GM23338 (cell line): Measurements from ENCODE around the gene TRABD. TPM values are rescaled to one million over a fixed set of nuclear protein-coding genes. Genes with fewer than 3 reads are reported as not detected.

ENCODE experiments used
- ATAC-seq: fragments of 200-7000 bp; cut with Tn5 transposase; 3 replicates; pipeline ENCODE4 v1.9.1; 2020
- DNase-seq: peaks from one replicate; pipeline ENCODE4 v3.0.0-alpha.2; 2015; ENCODE audit warnings: low spot score
- H2AFZ ChIP-seq: fragments of 200-600 bp; sonication (generic); 2 replicates; pipeline ENCODE4 v1.8.0; 2016; ENCODE audit warnings: antibody characterized with exemption, mild to moderate bottlenecking, moderate library complexity
- H3F3A ChIP-seq: fragments of 200-600 bp; sonication (generic); replicated peaks from 2 replicates; pipeline ENCODE4 v1.8.0; 2017; ENCODE audit warnings: antibody characterized with exemption, mixed run types, low read depth
- H3K27ac ChIP-seq: fragments of 200-600 bp; sonication (generic); 2 replicates; pipeline ENCODE4 v1.6.1; 2016; ENCODE audit warnings: low read depth
- H3K27me3 ChIP-seq: fragments of 200-600 bp; sonication (generic); 2 replicates; pipeline ENCODE4 v1.8.0; 2016; ENCODE audit warnings: mild to moderate bottlenecking, mixed run types, moderate library complexity; ENCODE audit not compliant: insufficient read depth
- H3K36me3 ChIP-seq: fragments of 200-600 bp; sonication (generic); 2 replicates; pipeline ENCODE4 v1.8.0; 2016; ENCODE audit warnings: mild to moderate bottlenecking; ENCODE audit not compliant: insufficient read depth
- H3K4me1 ChIP-seq: fragments of 200-600 bp; sonication (generic); 2 replicates; pipeline ENCODE4 v1.8.0; 2016; ENCODE audit warnings: mild to moderate bottlenecking, moderate library complexity; ENCODE audit not compliant: insufficient read depth
- H3K4me2 ChIP-seq: fragments of 200-600 bp; sonication (generic); 2 replicates; pipeline ENCODE4 v1.7.1; 2017; ENCODE audit warnings: mixed run types
- H3K4me3 ChIP-seq: fragments of 200-600 bp; sonication (generic); 2 replicates; pipeline ENCODE4 v1.6.1; 2016; ENCODE audit warnings: mixed run types
- H3K79me2 ChIP-seq: fragments of 200-600 bp; sonication (generic); replicated peaks from 2 replicates; pipeline ENCODE4 v1.8.0; 2017; ENCODE audit warnings: mild to moderate bottlenecking; ENCODE audit not compliant: insufficient read depth
- H3K9me2 ChIP-seq: fragments of 200-600 bp; sonication (generic); 2 replicates; pipeline ENCODE4 v1.8.0; 2017; ENCODE audit not compliant: insufficient read depth
- H4K20me1 ChIP-seq: fragments of 200-600 bp; sonication (generic); replicated peaks from 2 replicates; pipeline ENCODE4 v1.8.0; 2017; ENCODE audit warnings: mild to moderate bottlenecking; ENCODE audit not compliant: insufficient read depth
- H3K27ac Mint-ChIP-seq: 2 replicates; pipeline ENCODE4 v1.8.0; 2020; ENCODE audit warnings: inconsistent platforms, mild to moderate bottlenecking, moderate library complexity, mixed read lengths
- H3K27me3 Mint-ChIP-seq: 3 replicates; pipeline ENCODE4 v1.8.0; 2022; ENCODE audit warnings: low read depth, mild to moderate bottlenecking, moderate library complexity, mixed read lengths, inconsistent platforms; ENCODE audit not compliant: insufficient read depth, poor library complexity
- H3K36me3 Mint-ChIP-seq: 3 replicates; pipeline ENCODE4 v1.8.0; 2021; ENCODE audit warnings: low read depth, mild to moderate bottlenecking, inconsistent platforms, moderate library complexity, mixed read lengths
- H3K4me1 Mint-ChIP-seq: 3 replicates; pipeline ENCODE4 v1.8.0; 2020; ENCODE audit warnings: mild to moderate bottlenecking, inconsistent platforms, mixed read lengths
- H3K4me3 Mint-ChIP-seq: 3 replicates; pipeline ENCODE4 v1.8.0; 2021; ENCODE audit warnings: moderate library complexity, mild to moderate bottlenecking, inconsistent platforms, mixed read lengths
- H3K9me3 Mint-ChIP-seq: 3 replicates; pipeline ENCODE4 v1.8.0; 2020; ENCODE audit warnings: moderate library complexity, mild to moderate bottlenecking, inconsistent platforms, mixed read lengths
- CREB1 ChIP-seq: fragments of 250-450 bp; sonication (Bioruptor Pico); IDR thresholded peaks from 2 replicates; pipeline ENCODE4 v1.5.0; 2020; ENCODE audit warnings: low read depth, mild to moderate bottlenecking, moderate library complexity
- EZH2phosphoT487 ChIP-seq: fragments of 200-600 bp; sonication (generic); IDR thresholded peaks from one replicate; pipeline ENCODE4 v1.8.1; 2018; ENCODE audit warnings: antibody characterized with exemption; ENCODE audit not compliant: unreplicated experiment
- JUNB ChIP-seq: IDR thresholded peaks from one replicate; pipeline ENCODE4 v1.6.1; 2016; ENCODE audit warnings: antibody characterized with exemption; ENCODE audit not compliant: unreplicated experiment
- POLR2AphosphoS5 ChIP-seq: IDR thresholded peaks from 2 replicates; pipeline ENCODE4 v1.6.1; 2016; ENCODE audit warnings: antibody characterized with exemption, low read depth
- REST ChIP-seq: IDR thresholded peaks from one replicate; pipeline ENCODE4 v1.6.1; 2018; ENCODE audit warnings: antibody characterized with exemption; ENCODE audit not compliant: unreplicated experiment
- STAT1 ChIP-seq: IDR thresholded peaks from one replicate; pipeline ENCODE4 v1.6.1; 2016; ENCODE audit warnings: antibody characterized with exemption; ENCODE audit not compliant: unreplicated experiment
- ZNF114 ChIP-seq: fragments of 250-450 bp; sonication (Bioruptor Pico); IDR thresholded peaks from 2 replicates; pipeline ENCODE4 v1.5.0; 2020; ENCODE audit warnings: mild to moderate bottlenecking, moderate library complexity
- ZNF331 ChIP-seq: fragments of 250-450 bp; sonication (Bioruptor Pico); IDR thresholded peaks from 2 replicates; pipeline ENCODE4 v1.5.0; 2020; ENCODE audit warnings: low read depth, mild to moderate bottlenecking, moderate library complexity
- polyA plus RNA-seq: library from polyadenylated mRNA; unstranded; fragments of >200 nt; fragmentation: Nextera tagmentation; extraction: Ambion mirVana; gene quantifications from 2 replicates; pipeline ENCODE4 v1.2.1, GENCODE V29; 2016
- total RNA-seq: library from RNA; depleted of rRNA; stranded (reverse); fragments of >200 nt; shearing (Covaris generic); gene quantifications from 2 replicates; pipeline ENCODE4 v1.2.3, GENCODE V29; 2014
- TF ChIP-seq, protein P1 (sequence below), 2 experiments: fragments of 200-600 bp in 1 of 2; sonication (generic) in 1 of 2; conservative IDR thresholded peaks; 2 replicates each; pipeline versions ENCODE4 v1.5.1 to v1.6.1; 2016 to 2017; ENCODE audit warnings: antibody characterized with exemption in 2 of 2, low read depth in 2 of 2, mild to moderate bottlenecking in 2 of 2, moderate library complexity in 1 of 2

Gene TRABD
- total and polyA plus RNA-seq, 2 experiments from 2014 or later: 44.1 to 66.1 TPM

DNA sequence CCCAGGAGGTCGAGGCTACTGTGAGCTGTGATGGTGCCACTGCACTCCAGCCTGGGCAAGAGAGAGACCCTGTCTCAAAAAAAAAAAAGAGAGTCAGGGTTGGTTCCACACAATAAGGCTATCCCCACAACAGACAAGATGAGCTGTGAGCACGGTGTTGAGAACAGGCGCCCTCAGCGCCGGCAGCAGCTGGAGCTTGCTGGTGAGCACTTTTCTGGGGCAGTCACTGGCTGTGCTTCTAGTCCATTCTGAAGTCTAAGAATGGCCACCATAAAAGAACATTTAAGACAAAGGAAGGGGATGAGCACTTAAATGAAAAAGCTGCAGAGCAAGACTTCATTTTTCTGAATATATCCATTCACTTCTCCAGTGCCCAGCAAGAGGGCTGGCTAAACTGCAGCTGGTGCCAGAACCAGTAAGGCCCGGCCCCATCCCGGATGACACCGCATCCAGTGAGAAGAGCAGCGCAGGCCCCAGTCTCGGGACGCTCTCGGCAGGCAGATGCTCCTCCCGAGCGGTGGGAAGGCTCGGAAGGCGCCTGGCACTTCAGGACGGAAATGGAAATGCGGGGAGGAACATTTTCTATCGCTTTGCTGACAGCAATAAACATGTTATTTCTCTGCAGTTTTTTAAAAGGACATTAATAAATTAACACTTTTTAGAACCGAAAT is 46.9 kb downstream of the TRABD start:
- H3K27ac Mint-ChIP-seq: no peak overlapping the region
- no peak for DNase-seq
- H3K36me3 ChIP-seq: no peaks in the 10 kb centered on the region

More for the DNA sequence above, 46.9 kb downstream of the TRABD start:
- H3K4me2 ChIP-seq: no peak overlapping the region
- no peak for ATAC-seq
- H3K27ac ChIP-seq: no peak overlapping the region
- peaks cover 21% of the 10 kb centered on the region for H3K79me2 ChIP-seq
- TF ChIP-seq POLR2AphosphoS5: no peak
- TF ChIP-seq, protein P1, sequence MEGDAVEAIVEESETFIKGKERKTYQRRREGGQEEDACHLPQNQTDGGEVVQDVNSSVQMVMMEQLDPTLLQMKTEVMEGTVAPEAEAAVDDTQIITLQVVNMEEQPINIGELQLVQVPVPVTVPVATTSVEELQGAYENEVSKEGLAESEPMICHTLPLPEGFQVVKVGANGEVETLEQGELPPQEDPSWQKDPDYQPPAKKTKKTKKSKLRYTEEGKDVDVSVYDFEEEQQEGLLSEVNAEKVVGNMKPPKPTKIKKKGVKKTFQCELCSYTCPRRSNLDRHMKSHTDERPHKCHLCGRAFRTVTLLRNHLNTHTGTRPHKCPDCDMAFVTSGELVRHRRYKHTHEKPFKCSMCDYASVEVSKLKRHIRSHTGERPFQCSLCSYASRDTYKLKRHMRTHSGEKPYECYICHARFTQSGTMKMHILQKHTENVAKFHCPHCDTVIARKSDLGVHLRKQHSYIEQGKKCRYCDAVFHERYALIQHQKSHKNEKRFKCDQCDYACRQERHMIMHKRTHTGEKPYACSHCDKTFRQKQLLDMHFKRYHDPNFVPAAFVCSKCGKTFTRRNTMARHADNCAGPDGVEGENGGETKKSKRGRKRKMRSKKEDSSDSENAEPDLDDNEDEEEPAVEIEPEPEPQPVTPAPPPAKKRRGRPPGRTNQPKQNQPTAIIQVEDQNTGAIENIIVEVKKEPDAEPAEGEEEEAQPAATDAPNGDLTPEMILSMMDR (conservative IDR thresholded peaks at IDR 0.05; ENCODE audit: low read depth in 2 of 2): no peak
- TF ChIP-seq REST: no peak
- TF ChIP-seq CREB1: no peak
- TF ChIP-seq STAT1: no peak
- TF ChIP-seq JUNB: no peak
- TF ChIP-seq ZNF114 (CRISPR knock-in tag): no peak
- TF ChIP-seq ZNF331 (CRISPR knock-in tag): no peak
- TF ChIP-seq EZH2phosphoT487: no peak
- Mint-ChIP-seq H3K9me3 (peaks cover 8% of the 10 kb centered on the region; the same call in 2 of the 3 replicates), H3K36me3 (peaks cover 16% of the 10 kb centered on the region), H3K4me3 (no peak overlapping the region), H3K27me3 (peaks cover 8% of the 10 kb centered on the region), H3K4me1 (peaks cover 7% of the 10 kb centered on the region)
- H3K9me2 ChIP-seq: no peaks in the 10 kb centered on the region
- H4K20me1 ChIP-seq: peaks cover 4% of the 10 kb centered on the region
- no peak overlapping the region for H2AFZ ChIP-seq
- H3F3A ChIP-seq: 0 out of 2 replicates have a peak, but pooled peaks cover 5% of the 10 kb centered on the region
- H3K27me3 ChIP-seq: no peaks in the 10 kb centered on the region
- no peak overlapping the region for H3K4me3 ChIP-seq
- H3K4me1 ChIP-seq: no peaks in the 10 kb centered on the region
